Neural cell (in vitro differentiated cells): ENCODE results near the gene RARRES1. TPM values are rescaled to one million over a fixed set of nuclear protein-coding genes. Genes with fewer than 3 reads are reported as not detected.

Source experiments
- H2AFZ ChIP-seq: fragments of 200-600, 300-800 bp; sonication (generic), shearing (Covaris generic); 2 replicates; pipeline ENCODE4 v1.6.0; 2014; ENCODE audit warnings: low read depth, mild to moderate bottlenecking, antibody characterized with exemption, low read length, moderate library complexity
- H3F3A ChIP-seq: fragments of 200-600 bp; shearing (Covaris generic); 2 replicates; pipeline ENCODE4 v1.6.1; 2016; ENCODE audit warnings: mild to moderate bottlenecking, moderate library complexity, mixed read lengths, antibody characterized with exemption, low read length; ENCODE audit not compliant: insufficient read depth, poor library complexity, severe bottlenecking
- H3K27ac ChIP-seq: fragments of 200-600, 300-800 bp; sonication (generic), shearing (Covaris generic); 2 replicates; pipeline ENCODE4 v1.5.1; 2014; ENCODE audit warnings: mild to moderate bottlenecking, low read length, moderate library complexity
- H3K27me3 ChIP-seq: fragments of 300-800, 200-600 bp; sonication (generic), shearing (Covaris generic); 2 replicates; pipeline ENCODE4 v1.6.0; 2014; ENCODE audit warnings: mild to moderate bottlenecking, low read depth, low read length, moderate library complexity; ENCODE audit not compliant: insufficient read depth
- H3K36me3 ChIP-seq: fragments of 300-800, 200-600 bp; sonication (generic), shearing (Covaris generic); 2 replicates; pipeline ENCODE4 v1.5.1; 2014; ENCODE audit warnings: mild to moderate bottlenecking, antibody characterized with exemption, low read length, moderate library complexity; ENCODE audit not compliant: insufficient read depth
- H3K4me2 ChIP-seq: fragments of 300-800, 200-600 bp; sonication (generic), shearing (Covaris generic); 2 replicates; pipeline ENCODE4 v1.6.0; 2014; ENCODE audit warnings: mild to moderate bottlenecking, low read length
- H3K4me3 ChIP-seq: fragments of 300-800, 200-600 bp; sonication (generic), shearing (Covaris generic); 2 replicates; pipeline ENCODE4 v1.5.1; 2014; ENCODE audit warnings: mild to moderate bottlenecking, low read length, moderate library complexity
- H3K79me2 ChIP-seq: fragments of 200-600 bp; shearing (Covaris generic); replicated peaks from 2 replicates; pipeline ENCODE4 v1.6.0; 2014; ENCODE audit warnings: mild to moderate bottlenecking, low read length, moderate library complexity; ENCODE audit not compliant: insufficient read depth
- H3K9ac ChIP-seq: fragments of 300-800, 200-600 bp; sonication (generic), shearing (Covaris generic); 2 replicates; pipeline ENCODE4 v1.6.1; 2016; ENCODE audit warnings: mild to moderate bottlenecking, low read length, mixed read lengths
- H3K9me2 ChIP-seq: fragments of 200-600 bp; shearing (Covaris generic); 2 replicates; pipeline ENCODE4 v1.6.1; 2016; ENCODE audit warnings: mild to moderate bottlenecking, low read length, mixed read lengths; ENCODE audit not compliant: insufficient read depth
- H3K9me3 ChIP-seq: fragments of 200-600, 300-800 bp; sonication (generic), shearing (Covaris generic); 2 replicates; pipeline ENCODE4 v1.6.1; 2016; ENCODE audit warnings: mild to moderate bottlenecking, mixed run types, low read length, moderate library complexity, mixed read lengths
- H4K20me1 ChIP-seq: fragments of 200-600 bp; shearing (Covaris generic); 2 replicates; pipeline ENCODE4 v1.6.1; 2016; ENCODE audit warnings: mild to moderate bottlenecking, mixed run types; ENCODE audit not compliant: insufficient read depth
- CTCF ChIP-seq: fragments of 450-650 bp; IDR thresholded peaks from 2 replicates; pipeline ENCODE4 v1.5.1; 2014; ENCODE audit warnings: antibody characterized with exemption, mild to moderate bottlenecking, moderate library complexity; ENCODE audit not compliant: poor library complexity, severe bottlenecking
- EP300 ChIP-seq: fragments of 450-650 bp; conservative IDR thresholded peaks from 2 replicates; pipeline ENCODE4 v1.6.1; 2014; ENCODE audit warnings: antibody characterized with exemption, mild to moderate bottlenecking, moderate library complexity; ENCODE audit not compliant: poor library complexity, severe bottlenecking
- EZH2 ChIP-seq: fragments of 200-600, 300-800 bp; shearing (Covaris generic), sonication (generic); IDR thresholded peaks from 2 replicates; pipeline ENCODE4 v1.6.1; 2014; ENCODE audit warnings: antibody characterized with exemption, low read length, borderline replicate concordance, mild to moderate bottlenecking; ENCODE audit not compliant: insufficient read depth, poor library complexity, severe bottlenecking
- MXI1 ChIP-seq: fragments of 450-650 bp; conservative IDR thresholded peaks from 2 replicates; pipeline ENCODE4 v1.6.1; 2014; ENCODE audit warnings: antibody characterized with exemption, mild to moderate bottlenecking; ENCODE audit not compliant: poor library complexity, severe bottlenecking
- POLR2AphosphoS5 ChIP-seq: IDR thresholded peaks from 2 replicates; pipeline ENCODE4 v1.6.1; 2012
- RAD21 ChIP-seq: fragments of 450-650 bp; conservative IDR thresholded peaks from 2 replicates; pipeline ENCODE4 v1.6.1; 2014; ENCODE audit warnings: antibody characterized with exemption, mild to moderate bottlenecking, moderate library complexity
- SMC3 ChIP-seq: fragments of 450-650 bp; conservative IDR thresholded peaks from 2 replicates; pipeline ENCODE4 v1.6.1; 2014; ENCODE audit warnings: antibody characterized with exemption, mild to moderate bottlenecking, moderate library complexity; ENCODE audit not compliant: poor library complexity
- TAF1 ChIP-seq: IDR thresholded peaks from 2 replicates; pipeline ENCODE4 v1.6.1; 2012; ENCODE audit warnings: low read depth
- polyA plus RNA-seq: library from polyadenylated mRNA; depleted of rRNA; stranded (reverse); fragments of >200 nt; gene quantifications from 2 replicates; pipeline ENCODE4 v1.2.3, GENCODE V29; 2014
- TF ChIP-seq, protein P1 (sequence below): IDR thresholded peaks from 2 replicates; pipeline ENCODE4 v1.6.1; 2012; ENCODE audit warnings: borderline replicate concordance

The RARRES1 gene
- polyA plus RNA-seq, 1 donor from 2014 or later, result not detected

GRCh38 chr3:158735296-158736033 is 3.2 kb upstream of the RARRES1 start:
- no peak overlapping the region for H3K9ac ChIP-seq
- no peak for TF ChIP-seq EZH2
- no peak for TF ChIP-seq TAF1
- TF ChIP-seq EP300, result no peak
- TF ChIP-seq, protein P1, sequence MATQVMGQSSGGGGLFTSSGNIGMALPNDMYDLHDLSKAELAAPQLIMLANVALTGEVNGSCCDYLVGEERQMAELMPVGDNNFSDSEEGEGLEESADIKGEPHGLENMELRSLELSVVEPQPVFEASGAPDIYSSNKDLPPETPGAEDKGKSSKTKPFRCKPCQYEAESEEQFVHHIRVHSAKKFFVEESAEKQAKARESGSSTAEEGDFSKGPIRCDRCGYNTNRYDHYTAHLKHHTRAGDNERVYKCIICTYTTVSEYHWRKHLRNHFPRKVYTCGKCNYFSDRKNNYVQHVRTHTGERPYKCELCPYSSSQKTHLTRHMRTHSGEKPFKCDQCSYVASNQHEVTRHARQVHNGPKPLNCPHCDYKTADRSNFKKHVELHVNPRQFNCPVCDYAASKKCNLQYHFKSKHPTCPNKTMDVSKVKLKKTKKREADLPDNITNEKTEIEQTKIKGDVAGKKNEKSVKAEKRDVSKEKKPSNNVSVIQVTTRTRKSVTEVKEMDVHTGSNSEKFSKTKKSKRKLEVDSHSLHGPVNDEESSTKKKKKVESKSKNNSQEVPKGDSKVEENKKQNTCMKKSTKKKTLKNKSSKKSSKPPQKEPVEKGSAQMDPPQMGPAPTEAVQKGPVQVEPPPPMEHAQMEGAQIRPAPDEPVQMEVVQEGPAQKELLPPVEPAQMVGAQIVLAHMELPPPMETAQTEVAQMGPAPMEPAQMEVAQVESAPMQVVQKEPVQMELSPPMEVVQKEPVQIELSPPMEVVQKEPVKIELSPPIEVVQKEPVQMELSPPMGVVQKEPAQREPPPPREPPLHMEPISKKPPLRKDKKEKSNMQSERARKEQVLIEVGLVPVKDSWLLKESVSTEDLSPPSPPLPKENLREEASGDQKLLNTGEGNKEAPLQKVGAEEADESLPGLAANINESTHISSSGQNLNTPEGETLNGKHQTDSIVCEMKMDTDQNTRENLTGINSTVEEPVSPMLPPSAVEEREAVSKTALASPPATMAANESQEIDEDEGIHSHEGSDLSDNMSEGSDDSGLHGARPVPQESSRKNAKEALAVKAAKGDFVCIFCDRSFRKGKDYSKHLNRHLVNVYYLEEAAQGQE, result no peak
- TF ChIP-seq RAD21, result no peak
- TF ChIP-seq SMC3, result no peak
- TF ChIP-seq MXI1, result no peak
- TF ChIP-seq POLR2AphosphoS5, result no peak
- TF ChIP-seq CTCF, result no peak
- no peaks in the 10 kb centered on the region for H3K36me3 ChIP-seq
- no peaks in the 10 kb centered on the region for H3K79me2 ChIP-seq
- H3K9me2 ChIP-seq, result no peaks in the 10 kb centered on the region
- no peak overlapping the region for H3K4me3 ChIP-seq
- H3F3A ChIP-seq, result no peaks in the 10 kb centered on the region
- no peaks in the 10 kb centered on the region for H3K9me3 ChIP-seq
- peaks cover 20% of the 10 kb centered on the region for H3K27me3 ChIP-seq
- H3K4me2 ChIP-seq, result no peak overlapping the region
- H3K27ac ChIP-seq, result no peak overlapping the region
- H2AFZ ChIP-seq, result no peak overlapping the region
- no peaks in the 10 kb centered on the region for H4K20me1 ChIP-seq

DNA sequence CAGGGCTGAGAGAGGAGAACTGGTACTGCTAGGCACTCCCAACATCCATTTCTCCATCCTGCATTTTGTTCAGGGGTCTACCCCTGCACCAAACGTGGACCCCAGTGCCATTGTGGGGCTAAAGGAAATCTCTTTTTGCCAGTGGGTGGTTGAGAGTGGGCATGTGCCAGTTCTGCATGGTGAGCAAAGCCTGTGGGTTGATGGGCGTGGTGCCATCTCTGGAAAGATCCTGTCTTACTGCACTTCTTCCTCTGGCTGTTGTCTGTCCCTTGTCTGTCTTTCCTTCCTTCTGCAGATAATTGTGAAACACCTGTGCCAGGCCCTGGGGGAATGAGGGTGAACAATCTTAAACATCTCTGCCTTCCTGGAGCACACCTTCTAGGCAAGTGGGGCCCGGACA is 1.4 kb upstream of the RARRES1 start:
- Histone ChIP-seq H3K9ac (no peak overlapping the region), H2AFZ (no peak overlapping the region), H3K27ac (no peak overlapping the region), H3K27me3 (peaks cover 20% of the 10 kb centered on the region), H3K79me2 (no peaks in the 10 kb centered on the region), H3K36me3 (no peaks in the 10 kb centered on the region), H3K4me2 (no peak overlapping the region), H4K20me1 (no peaks in the 10 kb centered on the region), H3K9me3 (no peaks in the 10 kb centered on the region), H3K9me2 (no peaks in the 10 kb centered on the region), H3K4me3 (no peak overlapping the region), H3F3A (no peaks in the 10 kb centered on the region)
- TF ChIP-seq TAF1 (no peak), POLR2AphosphoS5 (no peak), MXI1 (no peak)
